ENCODE results near the gene HTD2.

Gene HTD2

DNA sequence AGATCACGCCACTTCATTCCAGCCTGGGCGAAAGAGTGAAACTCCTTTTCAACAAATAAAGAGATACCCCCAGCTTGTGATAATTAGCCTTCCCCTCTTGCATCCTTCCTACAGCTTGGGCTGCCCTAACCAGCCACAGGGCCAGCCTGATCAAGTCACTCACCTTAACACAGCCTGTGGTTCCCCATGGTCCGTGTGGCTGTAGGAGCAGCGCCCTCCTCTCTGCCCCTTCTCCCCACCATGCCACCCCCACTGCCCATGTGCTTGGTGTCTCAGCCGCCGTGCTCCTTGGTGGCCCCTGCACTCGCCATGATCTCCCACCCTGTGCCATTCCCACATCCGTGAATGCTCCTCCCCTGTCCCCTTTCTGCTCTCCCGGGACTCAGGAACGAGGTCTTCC, 13.5 kb upstream of the HTD2 start:
- DNase-seq (ENCODE audit: low spot score) = no peak

DNA sequence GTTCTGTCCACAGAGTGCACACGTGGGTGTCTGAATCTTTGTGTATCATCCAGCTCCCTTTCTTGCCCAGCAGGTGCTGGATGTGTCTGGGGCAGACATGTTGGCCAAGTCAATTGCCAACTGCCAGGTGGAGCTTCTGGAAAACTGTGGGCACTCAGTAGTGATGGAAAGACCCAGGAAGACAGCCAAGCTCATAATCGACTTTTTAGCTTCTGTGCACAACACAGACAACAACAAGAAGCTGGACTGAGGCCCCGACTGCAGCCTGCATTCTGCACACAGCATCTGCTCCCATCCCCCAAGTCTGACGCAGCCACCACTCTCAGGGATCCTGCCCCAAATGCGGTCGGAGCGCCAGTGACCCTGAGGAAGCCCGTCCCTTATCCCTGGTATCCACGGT, 12.8 kb upstream of the HTD2 start:
- no peak for DNase-seq (ENCODE audit: low spot score)

- no peak for DNase-seq (ENCODE audit: low spot score)
These were observed 10.1 kb upstream of the HTD2 start for GRCh38 chr3:58296269-58296668.

GRCh38 chr3:58296843-58297242, 9.5 kb upstream of the HTD2 start:
- DNase-seq (ENCODE audit: low spot score) = no peak

- no peak for DNase-seq (ENCODE audit: low spot score)
These were observed 8.1 kb upstream of the HTD2 start for GRCh38 chr3:58298190-58298589.

DNA sequence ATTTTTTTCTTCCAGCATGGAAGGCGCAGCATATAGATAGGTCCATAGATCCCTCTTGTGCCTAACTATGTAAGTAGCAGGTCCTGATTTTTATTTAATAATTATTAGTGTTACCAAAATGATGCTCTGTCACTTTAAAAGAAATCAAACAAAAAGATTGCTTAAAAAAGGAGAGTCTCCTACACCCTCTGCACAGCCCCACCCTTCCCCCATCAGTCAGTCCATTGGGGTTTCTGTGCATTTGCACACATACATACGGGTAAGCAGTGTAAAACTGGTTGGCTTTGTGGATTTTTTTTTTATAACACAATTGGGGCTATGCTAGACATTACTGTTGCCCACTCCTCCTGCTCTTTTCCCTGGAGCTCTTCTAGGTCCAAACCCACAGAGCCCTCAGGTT, 7.2 kb upstream of the HTD2 start:
- no peak for DNase-seq (ENCODE audit: low spot score)

GRCh38 chr3:58299839-58300516, 6.3 kb upstream of the HTD2 start:
- peak; percentile 23 for DNase-seq (ENCODE audit: low spot score)

DNA sequence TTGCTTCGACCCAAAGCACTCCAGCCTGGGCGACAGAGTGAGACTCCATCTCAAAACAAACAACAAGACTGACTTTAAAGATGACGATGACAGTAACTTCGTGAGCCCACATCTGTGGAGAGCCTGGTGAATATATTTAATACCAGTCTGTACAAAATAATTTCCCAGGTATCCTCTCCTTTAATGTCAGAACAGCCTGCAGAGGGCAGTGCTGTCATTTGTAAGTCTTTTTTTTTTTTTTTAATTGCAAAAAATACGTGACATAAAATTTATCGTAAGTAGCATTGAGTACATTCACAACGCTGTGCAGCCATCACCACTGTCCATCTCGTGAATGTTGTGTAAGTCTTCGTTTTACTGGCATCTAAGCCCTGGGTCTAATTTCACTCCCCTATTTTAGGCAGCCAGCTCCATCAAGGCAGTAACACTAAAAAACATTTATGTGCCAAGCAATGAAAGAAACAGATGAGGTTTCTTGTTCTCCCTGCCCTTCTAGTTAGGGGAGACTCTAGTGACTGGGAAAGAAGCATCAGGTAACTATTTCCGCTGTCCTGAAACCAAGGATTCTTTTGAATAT, 1.4 kb downstream of the HTD2 start:
- peak; percentile 44 for DNase-seq (ENCODE audit: low spot score)

- no peak for DNase-seq (ENCODE audit: low spot score)
These were observed 2.4 kb downstream of the HTD2 start for GRCh38 chr3:58308728-58309127.

DNA sequence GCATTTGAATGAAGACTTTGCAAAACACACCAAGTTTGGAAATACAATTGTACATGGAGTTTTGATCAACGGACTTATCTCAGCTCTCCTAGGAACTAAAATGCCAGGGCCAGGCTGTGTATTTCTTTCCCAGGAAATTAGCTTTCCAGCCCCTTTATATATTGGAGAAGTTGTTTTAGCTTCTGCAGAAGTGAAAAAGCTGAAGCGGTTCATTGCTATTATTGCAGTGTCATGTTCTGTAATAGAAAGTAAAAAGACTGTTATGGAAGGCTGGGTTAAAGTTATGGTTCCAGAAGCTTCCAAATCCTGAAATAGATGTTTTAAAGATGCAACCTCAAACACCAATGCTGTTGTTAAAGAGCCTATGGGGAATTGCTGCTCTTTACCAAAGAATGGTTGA, 11.5 kb downstream of the HTD2 start:
- no peak for DNase-seq (ENCODE audit: low spot score)

- DNase-seq (ENCODE audit: low spot score) = no peak
These were observed 15.5 kb downstream of the HTD2 start for GRCh38 chr3:58321791-58322190.

DNA sequence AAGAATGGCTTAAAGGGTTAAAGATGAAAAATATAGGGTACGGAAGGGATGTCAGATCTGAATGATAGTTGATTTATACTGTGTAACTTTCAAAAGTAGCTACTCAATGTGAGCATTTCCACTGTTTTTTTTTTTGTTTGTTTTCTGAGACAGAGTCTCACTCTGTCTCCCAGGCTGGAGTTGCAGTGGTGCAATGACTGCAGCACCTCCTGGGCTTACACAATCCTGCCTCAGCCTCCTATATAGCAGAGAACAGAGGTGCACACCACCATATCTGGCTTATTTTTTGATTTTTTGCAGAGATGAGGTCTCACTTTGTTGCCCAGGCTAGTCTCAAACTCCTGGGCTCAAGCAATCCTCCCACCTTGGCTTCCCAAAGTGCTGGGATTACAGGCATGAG, 16.5 kb downstream of the HTD2 start:
- DNase-seq (ENCODE audit: low spot score) = no peak

GRCh38 chr3:58323529-58324390, 17.4 kb downstream of the HTD2 start:
- no peak for DNase-seq (ENCODE audit: low spot score)

- DNase-seq (ENCODE audit: low spot score) = no peak
These were observed 18.4 kb downstream of the HTD2 start for GRCh38 chr3:58324391-58325390.

- DNase-seq (ENCODE audit: low spot score) = no peak
These were observed 19.2 kb downstream of the HTD2 start for GRCh38 chr3:58325525-58325992.

DNA sequence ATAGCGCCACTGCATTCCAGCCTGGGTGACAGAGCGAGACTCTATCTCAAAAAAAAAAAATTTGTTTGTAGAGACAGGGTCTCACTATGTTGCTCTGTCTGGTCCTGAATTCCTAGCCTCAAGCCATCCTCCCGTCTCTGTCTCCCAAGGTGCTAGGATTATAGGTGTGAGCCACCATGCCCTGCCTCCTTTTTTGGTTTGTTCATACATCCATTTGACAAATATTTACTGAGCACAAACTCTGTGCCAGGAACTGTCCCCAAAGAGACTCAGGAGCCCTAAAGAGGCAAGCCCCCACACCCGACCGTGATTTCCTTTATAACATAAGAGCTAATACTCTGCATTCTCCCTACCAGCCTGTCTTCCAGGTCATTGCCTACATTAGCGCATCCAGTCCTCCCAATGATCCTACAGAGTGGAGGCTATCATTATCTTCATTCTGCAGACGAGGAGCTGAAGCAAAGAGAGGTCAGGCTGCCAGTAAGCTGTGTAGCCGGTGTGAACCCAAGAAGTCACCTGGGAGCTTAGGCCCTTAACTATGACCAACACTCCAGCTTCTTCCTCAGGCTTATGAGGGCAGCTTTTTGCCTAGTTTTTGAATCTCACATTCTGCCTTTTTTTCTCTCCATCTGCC, 20.1 kb downstream of the HTD2 start:
- DNase-seq (ENCODE audit: low spot score) = no peak

- no peak for DNase-seq (ENCODE audit: low spot score)
These were observed 23.0 kb downstream of the HTD2 start for GRCh38 chr3:58329150-58329921.

DNA sequence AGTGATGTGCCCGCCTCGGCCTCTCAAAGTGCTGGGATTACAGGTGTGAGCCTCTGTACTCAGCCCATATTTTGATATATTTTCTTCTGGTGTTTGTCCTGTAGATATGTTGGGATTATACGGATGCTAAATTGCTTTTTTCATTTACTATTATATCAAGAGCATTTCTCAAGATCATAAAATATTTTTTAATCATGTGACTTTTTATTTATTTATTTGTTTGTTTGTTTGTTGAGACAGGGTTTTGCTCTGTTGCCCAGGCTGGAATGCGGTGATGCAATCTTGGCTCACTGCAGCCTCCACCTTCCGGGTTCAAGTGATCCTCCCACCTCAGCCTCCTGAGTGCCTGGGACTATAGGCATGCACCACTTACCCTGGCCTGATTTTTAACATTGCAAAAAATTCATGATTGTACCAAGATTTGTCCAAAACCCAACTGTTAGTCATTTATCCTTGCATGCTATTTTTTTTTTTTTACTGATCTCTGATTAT, 23.6 kb downstream of the HTD2 start:
- no peak for DNase-seq (ENCODE audit: low spot score)

DNA sequence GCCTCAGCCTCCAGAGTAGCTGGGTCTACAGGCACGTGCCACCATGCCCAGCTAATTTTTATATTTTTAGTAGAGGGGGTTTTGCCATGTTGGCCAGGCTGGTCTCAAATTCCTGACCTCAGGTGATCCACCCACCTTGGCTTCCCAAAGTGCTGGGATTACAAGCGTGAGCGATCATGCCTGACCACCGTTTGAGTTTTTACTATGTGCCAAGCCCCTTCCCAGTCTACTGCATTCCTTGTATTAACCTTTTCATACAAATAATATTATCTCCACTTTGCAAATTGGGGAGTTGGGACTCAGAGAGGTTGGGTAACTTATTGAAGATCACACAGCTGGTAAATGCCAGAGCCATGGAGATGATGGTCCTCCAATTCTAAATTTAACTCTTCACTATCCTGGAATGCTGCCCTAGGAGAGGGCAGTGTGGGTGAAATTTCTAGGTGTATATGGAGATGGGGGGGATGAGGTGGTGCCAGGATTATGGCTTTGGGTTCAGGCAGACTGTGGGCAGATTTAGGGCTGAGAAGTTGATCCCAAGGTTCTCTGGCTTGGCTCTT, 25.4 kb downstream of the HTD2 start:
- no peak for DNase-seq (ENCODE audit: low spot score)

- DNase-seq (ENCODE audit: low spot score) = peak; percentile 79
These were observed 26.4 kb downstream of the HTD2 start, which contains the start of gene PXK for GRCh38 chr3:58332575-58333188. Gene PXK (plus strand): TSS chr3:58332892. CDS start chr3:58332989, 97 bp downstream.
